RWPE1 (cell line): ENCODE results near the gene DUOX1.

Source experiments
- CTCF ChIA-PET: fragments of 350-600 bp; sonication (Branson Sonifier 250); formaldehyde crosslinking; extraction: SDS; loops from one replicate; lab custom pipeline; 2021; lab: Yijun Ruan, JAX
- POLR2A ChIA-PET: fragments of 400-600 bp; formaldehyde crosslinking; extraction: SDS; loops from one replicate; lab custom pipeline; 2020; ENCODE audit warnings: antibody characterized with exemption; ENCODE audit not compliant: low non-redundant PET; lab: Yijun Ruan, JAX
- DNase-seq: peaks from one replicate; pipeline ENCODE4 v3.0.0; 2012; ENCODE audit warnings: low spot score
- H3K27ac ChIP-seq: fragments of 450-650 bp; 2 replicates; pipeline ENCODE4 v1.5.1; 2017
- TF ChIP-seq, protein P1 (sequence below): fragments of 450-650 bp; conservative IDR thresholded peaks from 2 replicates; pipeline ENCODE4 v1.5.1; 2017; ENCODE audit warnings: low read depth, mild to moderate bottlenecking

Gene DUOX1

DNA sequence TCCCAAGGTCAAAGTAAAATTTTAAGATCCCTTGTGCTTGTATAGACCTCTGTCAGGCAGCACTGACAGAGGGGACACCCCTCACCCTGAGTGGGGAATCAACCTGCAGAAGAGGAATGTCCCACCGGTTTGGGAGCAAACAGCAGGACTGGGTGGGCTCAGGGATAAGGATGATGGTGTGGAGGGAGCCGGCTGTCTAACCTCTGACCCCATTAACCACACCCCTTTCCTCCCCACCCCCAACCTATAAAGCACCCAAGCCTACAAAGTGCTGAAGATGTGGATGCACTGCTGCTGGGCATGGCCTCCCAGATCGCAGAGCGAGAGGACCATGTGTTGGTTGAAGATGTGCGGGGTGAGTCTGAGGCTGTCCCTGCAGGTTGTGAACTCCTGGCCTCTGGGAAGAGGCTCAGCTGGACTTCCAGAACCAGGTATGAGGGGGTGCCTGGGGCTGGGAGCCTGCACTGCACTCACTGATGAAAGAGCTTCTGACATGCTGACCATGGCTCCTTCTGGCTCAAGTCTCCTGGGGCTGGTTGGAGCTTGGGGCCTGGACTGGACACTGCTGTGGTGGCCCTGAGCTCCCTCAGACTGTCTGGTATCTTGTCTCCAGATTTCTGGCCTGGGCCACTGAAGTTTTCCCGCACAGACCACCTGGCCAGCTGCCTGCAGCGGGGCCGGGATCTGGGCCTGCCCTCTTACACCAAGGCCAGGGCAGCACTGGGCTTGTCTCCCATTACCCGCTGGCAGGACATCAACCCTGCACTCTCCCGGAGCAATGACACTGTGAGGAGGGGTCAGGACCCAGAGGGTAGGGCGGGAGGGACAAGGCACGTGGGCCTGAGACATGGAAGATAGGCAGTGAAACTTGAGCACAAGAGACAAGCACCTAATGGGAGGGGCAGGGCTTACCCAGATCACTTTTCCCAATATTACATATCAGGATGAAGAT lies 9.3 kb downstream of the DUOX1 start:
- DNase-seq = no peak
- ChIA-PET CTCF (no interaction called here), POLR2A (no interaction called here)
- TF ChIP-seq, protein P1, sequence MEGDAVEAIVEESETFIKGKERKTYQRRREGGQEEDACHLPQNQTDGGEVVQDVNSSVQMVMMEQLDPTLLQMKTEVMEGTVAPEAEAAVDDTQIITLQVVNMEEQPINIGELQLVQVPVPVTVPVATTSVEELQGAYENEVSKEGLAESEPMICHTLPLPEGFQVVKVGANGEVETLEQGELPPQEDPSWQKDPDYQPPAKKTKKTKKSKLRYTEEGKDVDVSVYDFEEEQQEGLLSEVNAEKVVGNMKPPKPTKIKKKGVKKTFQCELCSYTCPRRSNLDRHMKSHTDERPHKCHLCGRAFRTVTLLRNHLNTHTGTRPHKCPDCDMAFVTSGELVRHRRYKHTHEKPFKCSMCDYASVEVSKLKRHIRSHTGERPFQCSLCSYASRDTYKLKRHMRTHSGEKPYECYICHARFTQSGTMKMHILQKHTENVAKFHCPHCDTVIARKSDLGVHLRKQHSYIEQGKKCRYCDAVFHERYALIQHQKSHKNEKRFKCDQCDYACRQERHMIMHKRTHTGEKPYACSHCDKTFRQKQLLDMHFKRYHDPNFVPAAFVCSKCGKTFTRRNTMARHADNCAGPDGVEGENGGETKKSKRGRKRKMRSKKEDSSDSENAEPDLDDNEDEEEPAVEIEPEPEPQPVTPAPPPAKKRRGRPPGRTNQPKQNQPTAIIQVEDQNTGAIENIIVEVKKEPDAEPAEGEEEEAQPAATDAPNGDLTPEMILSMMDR = no peak
- peak overlapping the region; percentile 6; the same call in 1 of the 2 replicates for H3K27ac ChIP-seq

DNA sequence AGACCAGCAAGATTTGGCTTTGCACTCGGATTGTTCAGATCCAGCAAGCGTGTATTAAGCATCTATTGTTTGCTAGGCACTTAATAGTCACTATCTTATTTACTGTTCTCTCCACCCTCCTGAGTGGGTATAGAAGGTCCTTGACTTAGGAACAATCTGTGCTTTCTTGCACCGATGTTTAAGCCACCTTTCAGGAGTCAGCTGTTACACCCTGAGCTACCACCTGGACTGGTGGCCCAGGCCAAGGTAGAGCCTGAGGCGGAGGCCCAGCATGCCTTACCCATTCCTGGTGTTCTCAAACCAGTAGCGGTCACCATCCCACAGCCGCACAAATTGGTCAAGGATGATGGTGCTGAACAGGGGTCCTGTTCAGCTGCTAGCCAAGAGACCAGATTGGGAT lies 10.0 kb downstream of the DUOX1 start:
- no peak for DNase-seq
- POLR2A ChIA-PET = no interaction called here
- TF ChIP-seq, protein P1 = no peak

DNA sequence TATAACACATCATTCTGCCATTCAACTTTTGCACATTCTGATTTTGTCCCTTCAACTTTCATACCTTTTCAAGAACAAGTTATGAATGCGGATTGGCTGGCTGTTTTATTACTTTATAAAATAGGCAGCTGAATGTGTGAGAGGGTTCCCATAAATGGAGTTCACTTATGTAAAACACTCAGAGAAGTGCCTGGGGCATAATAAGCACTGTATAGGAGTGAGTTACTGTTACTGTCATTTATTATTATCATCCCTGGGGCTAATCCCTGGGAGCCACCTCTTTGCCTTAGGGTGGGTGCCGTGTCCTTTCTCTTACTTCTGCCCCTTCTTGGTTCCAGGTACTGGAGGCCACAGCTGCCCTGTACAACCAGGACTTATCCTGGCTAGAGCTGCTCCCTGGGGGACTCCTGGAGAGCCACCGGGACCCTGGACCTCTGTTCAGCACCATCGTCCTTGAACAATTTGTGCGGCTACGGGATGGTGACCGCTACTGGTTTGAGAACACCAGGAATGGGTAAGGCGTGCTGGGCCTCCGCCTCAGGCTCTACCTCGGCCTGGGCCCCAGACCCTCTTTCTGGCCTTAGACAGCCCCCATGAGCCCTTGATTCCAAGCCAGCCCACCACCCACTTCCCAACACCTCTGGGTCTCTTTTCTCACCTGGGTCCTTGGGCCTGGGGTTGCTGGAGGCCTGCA lies 10.9 kb downstream of the DUOX1 start:
- TF ChIP-seq, protein P1 = no peak
- H3K27ac ChIP-seq = no peak overlapping the region
- CTCF ChIA-PET = interaction anchor here (0.9 kb wide), 1 partner anchor 23 kb away, joined by 3 read pairs; no protein-coding TSS in a partner anchor
- no peak for DNase-seq
- POLR2A ChIA-PET = no interaction called here

More for the DNA sequence above, 10.0 kb downstream of the DUOX1 start:
- CTCF ChIA-PET = interaction anchor here (0.7 to 0.9 kb wide), 2 partner anchors 22 to 222 kb away, joined by 3 read pairs; no protein-coding TSS in a partner anchor
- H3K27ac ChIP-seq = no peak overlapping the region

DNA sequence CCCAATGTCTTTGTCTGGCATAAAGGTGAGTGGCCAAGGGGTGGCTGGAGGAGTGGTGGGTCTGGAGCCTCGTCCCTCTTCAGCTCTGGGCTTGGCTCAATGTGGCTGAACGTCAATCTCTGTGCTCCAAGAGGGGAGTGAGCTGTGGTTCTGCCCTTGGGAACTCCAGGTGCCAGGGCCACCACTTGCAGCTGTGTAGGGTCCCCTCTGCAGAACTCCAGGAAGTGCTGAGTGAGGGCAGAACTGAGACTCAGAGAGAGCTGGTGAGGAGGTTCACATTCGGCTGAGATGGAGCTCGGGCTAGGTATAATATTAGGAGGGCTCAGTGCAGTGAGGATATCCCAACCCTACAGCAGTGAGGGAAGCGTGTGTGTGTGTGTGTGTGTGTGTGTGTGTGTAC lies 11.6 kb downstream of the DUOX1 start:
- H3K27ac ChIP-seq = no peak overlapping the region
- TF ChIP-seq, protein P1 = no peak
- DNase-seq = no peak
- ChIA-PET CTCF (interaction anchor here (0.9 kb wide), 1 partner anchor 14 kb away, joined by 3 read pairs; no protein-coding TSS in a partner anchor), POLR2A (no interaction called here)

DNA sequence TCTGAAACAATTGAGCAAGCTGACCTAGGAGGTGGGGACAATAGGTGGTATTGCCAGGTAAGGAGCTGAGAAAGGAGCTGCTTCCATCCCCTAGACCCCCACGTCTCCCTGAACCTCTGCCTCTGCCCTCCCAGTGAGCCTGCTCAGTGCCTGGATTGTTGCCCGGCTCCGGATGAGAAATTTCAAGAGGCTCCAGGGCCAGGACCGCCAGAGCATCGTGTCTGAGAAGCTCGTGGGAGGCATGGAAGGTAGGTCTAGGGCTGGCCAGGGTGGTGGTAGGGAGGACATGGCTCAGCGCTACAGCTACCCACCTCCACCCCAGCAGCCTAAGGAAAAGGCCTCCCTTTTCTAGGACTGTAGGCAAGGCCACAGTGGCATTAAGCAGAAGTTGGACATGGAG lies 13.3 kb downstream of the DUOX1 start:
- CTCF ChIA-PET = no interaction called here
- POLR2A ChIA-PET = no interaction called here
- TF ChIP-seq, protein P1 = no peak
- no peak overlapping the region for H3K27ac ChIP-seq
- no peak for DNase-seq

DNA sequence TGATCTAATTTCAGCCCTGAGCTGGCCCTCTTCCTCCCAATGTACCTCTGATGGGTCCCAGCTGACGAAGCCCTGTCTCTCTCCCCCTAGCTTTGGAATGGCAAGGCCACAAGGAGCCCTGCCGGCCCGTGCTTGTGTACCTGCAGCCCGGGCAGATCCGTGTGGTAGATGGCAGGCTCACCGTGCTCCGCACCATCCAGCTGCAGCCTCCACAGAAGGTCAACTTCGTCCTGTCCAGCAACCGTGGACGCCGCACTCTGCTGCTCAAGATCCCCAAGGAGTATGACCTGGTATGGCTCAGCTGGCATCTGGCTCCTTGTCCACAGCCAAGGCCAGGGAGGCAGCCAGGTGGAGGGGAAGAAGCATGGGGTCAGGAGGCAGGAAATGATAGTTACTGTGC lies 14.2 kb downstream of the DUOX1 start:
- ChIA-PET CTCF (interaction anchor here (0.5 kb wide), 1 partner anchor 31 kb away, joined by 3 read pairs; no protein-coding TSS in a partner anchor), POLR2A (no interaction called here)
- TF ChIP-seq, protein P1 = no peak
- no peak for DNase-seq
- H3K27ac ChIP-seq = no peak overlapping the region
